ENCODE results near the gene AP2B1.

The AP2B1 gene

GRCh38 chr17:35705230-35705629, 118.1 kb downstream of the AP2B1 start:
- DNase-seq = no peak

- no peak for DNase-seq
These were observed 118.6 kb downstream of the AP2B1 start for GRCh38 chr17:35705705-35706104.

GRCh38 chr17:35708149-35708548, 121.0 kb downstream of the AP2B1 start:
- no peak for DNase-seq

GRCh38 chr17:35708951-35709350, 121.8 kb downstream of the AP2B1 start:
- no peak for DNase-seq

GRCh38 chr17:35709874-35710273, 122.8 kb downstream of the AP2B1 start:
- no peak for DNase-seq

GRCh38 chr17:35710950-35711349, 123.8 kb downstream of the AP2B1 start:
- DNase-seq = no peak

- DNase-seq = no peak
These were observed 126.1 kb downstream of the AP2B1 start for GRCh38 chr17:35713069-35713728.

- no peak for DNase-seq
These were observed 127.9 kb downstream of the AP2B1 start for GRCh38 chr17:35714988-35715387.

- DNase-seq = no peak
These were observed 128.3 kb downstream of the AP2B1 start for GRCh38 chr17:35715416-35715815.

- no peak for DNase-seq
These were observed 129.1 kb downstream of the AP2B1 start for GRCh38 chr17:35716173-35716572.

- no peak for DNase-seq
These were observed 129.9 kb downstream of the AP2B1 start for GRCh38 chr17:35716897-35717465.

GRCh38 chr17:35717475-35717874, 130.4 kb downstream of the AP2B1 start:
- no peak for DNase-seq

- DNase-seq = no peak
These were observed 136.6 kb downstream of the AP2B1 start for GRCh38 chr17:35723735-35724134.

GRCh38 chr17:35725058-35725457, 137.9 kb downstream of the AP2B1 start:
- no peak for DNase-seq

GRCh38 chr17:35725802-35726126, 138.6 kb downstream of the AP2B1 start:
- no peak for DNase-seq

GRCh38 chr17:35726127-35726952, 139.2 kb downstream of the AP2B1 start:
- DNase-seq = no peak

- no peak for DNase-seq
These were observed 139.9 kb downstream of the AP2B1 start for GRCh38 chr17:35726953-35727460.

- no peak for DNase-seq
These were observed 140.5 kb downstream of the AP2B1 start for GRCh38 chr17:35727635-35728034.

- no peak for DNase-seq
These were observed 141.4 kb downstream of the AP2B1 start for GRCh38 chr17:35728551-35728950.

- no peak for DNase-seq
These were observed 142.3 kb downstream of the AP2B1 start for GRCh38 chr17:35729405-35729833.

GRCh38 chr17:35730400-35731005, 143.4 kb downstream of the AP2B1 start:
- no peak for DNase-seq

GRCh38 chr17:35731239-35731916, 144.3 kb downstream of the AP2B1 start, which contains the start of gene RASL10B:
RASL10B (plus strand) TSS chr17:35731639; CDS start chr17:35735185, 3,546 bp downstream.
- DNase-seq = no peak

Measured in cortex of kidney (tissue), 1 donor.